HG02870 (cell line): ENCODE data around the gene METTL8.
"Not testable (repeated sequence)": the region's sequence is repeated elsewhere in the genome, so short reads cannot be mapped to it uniquely, and the experiment has no call there.

Source experiments
- ATAC-seq: cut with Tn5 transposase; IDR thresholded peaks from one replicate; pipeline ENCODE4 v1.9.1; 2021; ENCODE audit warnings: mild to moderate bottlenecking, moderate library complexity; ENCODE audit not compliant: unreplicated experiment

METTL8 gene

GRCh38 chr2:171316220-171316619 is 117.6 kb downstream of the METTL8 start:
- no peak for ATAC-seq

GRCh38 chr2:171315781-171316180 is 118.0 kb downstream of the METTL8 start:
- no peak for ATAC-seq

- not testable (repeated sequence) for ATAC-seq
Observed at GRCh38 chr2:171312182-171312581, 121.6 kb downstream of the METTL8 start.

GRCh38 chr2:171311589-171311988 is 122.2 kb downstream of the METTL8 start:
- not testable (repeated sequence) for ATAC-seq

GRCh38 chr2:171310889-171311288 is 122.9 kb downstream of the METTL8 start:
- ATAC-seq = no peak

GRCh38 chr2:171309455-171310286 is 124.1 kb downstream of the METTL8 start:
- no peak for ATAC-seq

GRCh38 chr2:171308280-171309054 is 125.3 kb downstream of the METTL8 start:
- ATAC-seq = no peak

- peak; percentile 78 for ATAC-seq
Observed at GRCh38 chr2:171307560-171307959, 126.2 kb downstream of the METTL8 start.

GRCh38 chr2:171297956-171298355 is 135.8 kb downstream of the METTL8 start:
- no peak for ATAC-seq

GRCh38 chr2:171294608-171295007 is 139.2 kb downstream of the METTL8 start:
- no peak for ATAC-seq

- no peak for ATAC-seq
Observed at GRCh38 chr2:171293661-171294060, 140.1 kb downstream of the METTL8 start.

- ATAC-seq = no peak
Observed at GRCh38 chr2:171289991-171290390, 143.8 kb downstream of the METTL8 start.

- no peak for ATAC-seq
Observed at GRCh38 chr2:171289316-171289715, 144.5 kb downstream of the METTL8 start.

GRCh38 chr2:171287611-171288010 is 146.2 kb downstream of the METTL8 start:
- ATAC-seq = no peak

- no peak for ATAC-seq
Observed at GRCh38 chr2:171287036-171287571, 146.7 kb downstream of the METTL8 start.

- no peak for ATAC-seq
Observed at GRCh38 chr2:171281110-171281509, 152.7 kb downstream of the METTL8 start.

GRCh38 chr2:171279983-171280790 is 153.6 kb downstream of the METTL8 start:
- ATAC-seq = no peak

GRCh38 chr2:171274757-171275156 is 159.0 kb downstream of the METTL8 start:
- no peak for ATAC-seq

- no peak for ATAC-seq
Observed at GRCh38 chr2:171271971-171272436, 161.8 kb downstream of the METTL8 start.

- no peak for ATAC-seq
Observed at GRCh38 chr2:171271386-171271785, 162.4 kb downstream of the METTL8 start.
